GM23248 (cell line): Measurements from ENCODE around the gene ALX4. TPM values are rescaled to one million over a fixed set of nuclear protein-coding genes. Genes with fewer than 3 reads are reported as not detected.
A peak's percentile ranks its signal among the peaks of the same experiment; 100 is the strongest.

ENCODE experiments used
- DNase-seq: peaks from one replicate; pipeline ENCODE4 v3.0.0-alpha.2; 2015
- H2AFZ ChIP-seq: fragments of 200-600 bp; sonication (generic); 2 replicates; pipeline ENCODE4 v1.6.1; 2016; ENCODE audit warnings: antibody characterized with exemption
- H3F3A ChIP-seq: fragments of 200-600 bp; sonication (generic); 2 replicates; pipeline ENCODE4 v1.6.1; 2016; ENCODE audit warnings: mild to moderate bottlenecking, antibody characterized with exemption, mixed run types; ENCODE audit not compliant: insufficient read depth
- H3K27ac ChIP-seq: fragments of 200-600 bp; sonication (generic); 2 replicates; pipeline ENCODE4 v1.5.1; 2016; ENCODE audit warnings: mild to moderate bottlenecking
- H3K27me3 ChIP-seq: fragments of 200-600 bp; sonication (generic); replicated peaks from 2 replicates; pipeline ENCODE4 v1.6.1; 2016; ENCODE audit warnings: mild to moderate bottlenecking; ENCODE audit not compliant: insufficient read depth
- H3K36me3 ChIP-seq: fragments of 200-600 bp; sonication (generic); 2 replicates; pipeline ENCODE4 v1.6.1; 2016; ENCODE audit warnings: low read depth, mild to moderate bottlenecking
- H3K4me1 ChIP-seq: fragments of 200-600 bp; sonication (generic); 2 replicates; pipeline ENCODE4 v1.6.1; 2016; ENCODE audit warnings: mild to moderate bottlenecking; ENCODE audit not compliant: insufficient read depth
- H3K4me2 ChIP-seq: fragments of 200-600 bp; sonication (generic); one replicate; pipeline ENCODE4 v1.6.1; 2016; ENCODE audit warnings: mild to moderate bottlenecking; ENCODE audit not compliant: unreplicated experiment
- H3K4me3 ChIP-seq: fragments of 200-600 bp; sonication (generic); 2 replicates; pipeline ENCODE4 v1.5.1; 2016; ENCODE audit warnings: mild to moderate bottlenecking
- H3K79me2 ChIP-seq: fragments of 200-600 bp; sonication (generic); 2 replicates; pipeline ENCODE4 v1.6.1; 2016; ENCODE audit warnings: mild to moderate bottlenecking; ENCODE audit not compliant: insufficient read depth
- H3K9ac ChIP-seq: fragments of 200-600 bp; sonication (generic); 2 replicates; pipeline ENCODE4 v1.6.1; 2016; ENCODE audit warnings: mild to moderate bottlenecking
- H3K9me2 ChIP-seq: fragments of 200-600 bp; sonication (generic); 2 replicates; pipeline ENCODE4 v1.6.1; 2016; ENCODE audit warnings: mixed run types, mild to moderate bottlenecking, moderate library complexity; ENCODE audit not compliant: insufficient read depth
- H3K9me3 ChIP-seq: fragments of 200-600 bp; sonication (generic); one replicate; pipeline ENCODE4 v1.6.1; 2017; ENCODE audit warnings: low read depth
- H4K20me1 ChIP-seq: fragments of 200-600 bp; sonication (generic); 2 replicates; pipeline ENCODE4 v1.6.0; 2016; ENCODE audit not compliant: insufficient read depth
- EZH2 ChIP-seq: fragments of 200-600 bp; sonication (generic); IDR thresholded peaks from 2 replicates; pipeline ENCODE4 v1.6.1; 2018; ENCODE audit warnings: antibody characterized with exemption, mild to moderate bottlenecking; ENCODE audit not compliant: insufficient read depth, poor library complexity, severe bottlenecking
- EZH2phosphoT487 ChIP-seq: fragments of 200-600 bp; sonication (generic); IDR thresholded peaks from 2 replicates; pipeline ENCODE4 v1.6.1; 2018; ENCODE audit warnings: antibody characterized with exemption, moderate library complexity, mild to moderate bottlenecking, low read depth; ENCODE audit not compliant: insufficient read depth
- WGBS, 2 experiments: methylation state at CpG; one replicate each; pipeline ENCODE4 v1.1.6; 2015 to 2017; ENCODE audit warnings: low lambda C conversion rate in 2 of 2, low coverage in 1 of 2; ENCODE audit errors: missing lambda C conversion rate in 2 of 2; 5-methylcytosine and 5-hydroxymethylcytosine counted together
- in situ Hi-C: fragments of 300-500 bp; cut with MboI; formaldehyde crosslinking; loops from 2 replicates; pipeline ENCODE4 v1.15.0; 2020
- polyA plus RNA-seq: library from polyadenylated mRNA; unstranded; fragments of >200 nt; fragmentation: Nextera tagmentation; extraction: Ambion mirVana; gene quantifications from 2 replicates; pipeline ENCODE4 v1.2.1, GENCODE V29; 2016
- total RNA-seq: library from RNA; depleted of rRNA; stranded (reverse); fragments of >200 nt; shearing (Covaris generic); gene quantifications from 2 replicates; pipeline ENCODE4 v1.2.3, GENCODE V29; 2014

ALX4 gene
- total and polyA plus RNA-seq, 2 experiments from 2014 or later = not detected

- H3K27ac ChIP-seq = no peak overlapping the region
- DNase-seq = no peak
- no peak overlapping the region for H3K4me2 ChIP-seq
- no peaks in the 10 kb centered on the region for H3K9me2 ChIP-seq
- no peaks in the 10 kb centered on the region; the same call in 1 of the 2 replicates for H3K36me3 ChIP-seq
- H3K27me3 ChIP-seq = no peaks in the 10 kb centered on the region
- H3K4me1 ChIP-seq = peaks cover 33% of the 10 kb centered on the region
- H3K9me3 ChIP-seq = no peaks in the 10 kb centered on the region
- no peak overlapping the region for H3K9ac ChIP-seq
- H2AFZ ChIP-seq = no peak overlapping the region
- H4K20me1 ChIP-seq = no peaks in the 10 kb centered on the region
- no peaks in the 10 kb centered on the region for H3K79me2 ChIP-seq
- WGBS, 2 experiments = 81% methylated on average over 6 of the region's 6 CpGs
- H3K4me3 ChIP-seq = no peak overlapping the region
- no peak for TF ChIP-seq EZH2
- no peak for TF ChIP-seq EZH2phosphoT487
- 0 out of 2 replicates have a peak, but pooled peaks cover 5% of the 10 kb centered on the region for H3F3A ChIP-seq
- in situ Hi-C loops = no loop called here
Measured at GRCh38 chr11:44228379-44228778, 81.6 kb downstream of the ALX4 start.

DNA sequence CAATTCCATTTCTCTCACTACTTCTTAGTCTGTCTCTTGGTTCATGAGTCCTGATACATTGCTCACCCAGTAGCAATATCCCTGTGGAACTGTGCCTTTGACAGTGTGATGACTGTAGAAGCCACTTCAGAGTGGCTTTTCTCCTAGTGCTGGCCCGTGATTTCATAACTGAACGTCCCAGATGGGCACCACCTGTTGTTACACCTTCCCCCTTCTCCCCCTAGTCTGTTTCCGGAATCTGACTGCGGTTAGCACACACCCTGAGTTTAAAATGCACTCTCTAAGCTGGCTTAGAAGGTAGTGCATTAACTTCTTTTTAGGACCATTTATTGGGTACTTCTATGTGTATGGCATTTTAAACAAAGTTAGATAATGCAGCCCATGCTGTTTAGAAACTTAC is 83.0 kb downstream of the ALX4 start:
- Histone ChIP-seq H3K4me2 (no peak overlapping the region), H3F3A (peaks cover 18% of the 10 kb centered on the region; the same call in 1 of the 2 replicates), H3K27ac (no peak overlapping the region), H3K79me2 (no peaks in the 10 kb centered on the region), H3K4me3 (no peak overlapping the region), H3K36me3 (no peaks in the 10 kb centered on the region), H3K9me3 (no peaks in the 10 kb centered on the region), H3K4me1 (peaks cover 47% of the 10 kb centered on the region), H4K20me1 (no peaks in the 10 kb centered on the region), H3K9ac (no peak overlapping the region), H3K9me2 (no peaks in the 10 kb centered on the region), H3K27me3 (no peaks in the 10 kb centered on the region), H2AFZ (no peak overlapping the region)
- in situ Hi-C loops = no loop called here
- no peak for TF ChIP-seq EZH2
- no peak for TF ChIP-seq EZH2phosphoT487
- WGBS, 2 experiments = 73% methylated on average over 4 of the region's 4 CpGs
- no peak for DNase-seq

- 50 to 56% methylated on average over 2 of the region's 2 CpGs for WGBS, 2 experiments
- TF ChIP-seq EZH2 (no peak), EZH2phosphoT487 (no peak)
- Histone ChIP-seq H3K27ac (no peak overlapping the region), H3K9me2 (no peaks in the 10 kb centered on the region), H3K79me2 (no peaks in the 10 kb centered on the region), H3K9me3 (no peaks in the 10 kb centered on the region), H3K9ac (no peak overlapping the region), H3K4me1 (peaks cover 47% of the 10 kb centered on the region), H4K20me1 (no peaks in the 10 kb centered on the region), H3F3A (peaks cover 18% of the 10 kb centered on the region; the same call in 1 of the 2 replicates), H2AFZ (no peak overlapping the region), H3K4me3 (no peak overlapping the region), H3K36me3 (no peaks in the 10 kb centered on the region), H3K4me2 (no peak overlapping the region), H3K27me3 (no peaks in the 10 kb centered on the region)
- in situ Hi-C loops = no loop called here
- no peak for DNase-seq
Measured at GRCh38 chr11:44226490-44226889, 83.4 kb downstream of the ALX4 start.

DNA sequence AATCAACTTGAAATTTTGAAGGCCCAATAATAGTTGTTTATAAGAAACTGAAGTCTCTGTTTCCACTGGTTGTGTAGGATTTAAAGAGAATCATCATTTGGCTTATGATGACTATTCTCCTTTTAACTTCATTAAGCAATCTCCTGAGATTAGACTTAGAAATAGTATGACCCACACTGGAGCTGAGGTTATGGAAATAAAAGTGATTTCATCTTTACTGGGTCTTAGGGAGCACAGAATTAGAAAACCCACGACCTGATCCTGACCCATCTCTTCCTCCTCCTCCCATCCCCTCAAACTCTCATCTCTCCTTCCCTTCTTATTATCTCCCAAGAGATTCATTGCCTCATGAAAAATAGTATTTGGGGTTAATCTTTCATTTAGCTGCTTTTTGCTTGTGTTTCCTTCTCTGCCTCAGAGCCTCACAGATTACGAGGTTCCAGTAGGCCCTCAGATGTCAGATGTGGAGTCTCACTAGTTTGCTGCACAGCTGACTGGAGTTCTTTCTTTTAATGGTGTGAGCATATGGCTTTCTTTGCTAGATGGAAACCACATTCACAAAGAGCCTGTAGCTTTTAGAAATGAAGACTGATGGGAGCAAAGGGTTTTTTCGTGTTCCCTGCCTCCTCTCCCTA is 85.0 kb downstream of the ALX4 start:
- in situ Hi-C loops = no loop called here
- Histone ChIP-seq H3K4me1 (peaks cover 52% of the 10 kb centered on the region), H3K9me2 (no peaks in the 10 kb centered on the region), H3F3A (peaks cover 18% of the 10 kb centered on the region; the same call in 1 of the 2 replicates), H3K36me3 (no peaks in the 10 kb centered on the region), H3K4me3 (no peak overlapping the region), H3K27me3 (no peaks in the 10 kb centered on the region), H3K79me2 (no peaks in the 10 kb centered on the region), H3K9ac (no peak overlapping the region), H3K27ac (no peak overlapping the region), H4K20me1 (no peaks in the 10 kb centered on the region), H3K9me3 (no peaks in the 10 kb centered on the region), H3K4me2 (no peak overlapping the region), H2AFZ (no peak overlapping the region)
- 73 to 81% methylated on average over 3 of the region's 3 CpGs for WGBS, 2 experiments
- no peak for TF ChIP-seq EZH2
- no peak for TF ChIP-seq EZH2phosphoT487
- DNase-seq = peak; percentile 57

DNA sequence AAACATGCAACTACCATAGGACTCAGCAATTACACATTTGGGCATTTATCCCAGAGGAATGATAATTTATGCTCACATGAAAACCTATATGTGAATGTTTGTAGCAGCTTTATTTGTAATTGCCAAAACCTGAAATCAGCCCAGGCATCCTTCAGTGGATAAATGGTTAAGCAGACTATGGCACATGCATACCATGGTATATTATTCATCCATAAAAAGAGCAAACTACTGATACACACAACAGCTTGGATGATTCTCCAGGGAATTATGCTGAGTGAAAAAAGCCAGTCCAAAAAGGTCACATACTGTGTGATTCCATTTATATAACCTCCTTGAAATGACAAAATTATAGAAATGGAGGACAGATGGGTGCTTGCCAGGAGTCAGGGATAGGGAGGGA is 86.7 kb downstream of the ALX4 start:
- H3F3A ChIP-seq = peaks cover 18% of the 10 kb centered on the region; the same call in 1 of the 2 replicates
- no peak for TF ChIP-seq EZH2phosphoT487
- TF ChIP-seq EZH2 = no peak
- H3K79me2 ChIP-seq = no peaks in the 10 kb centered on the region
- H3K4me1 ChIP-seq = peaks cover 41% of the 10 kb centered on the region
- H3K27me3 ChIP-seq = no peaks in the 10 kb centered on the region
- no peak overlapping the region for H3K4me3 ChIP-seq
- no peak overlapping the region for H3K27ac ChIP-seq
- no peaks in the 10 kb centered on the region for H3K9me3 ChIP-seq
- peak overlapping the region; percentile 27 for H3K4me2 ChIP-seq
- H4K20me1 ChIP-seq = no peaks in the 10 kb centered on the region
- no peaks in the 10 kb centered on the region for H3K9me2 ChIP-seq
- H3K36me3 ChIP-seq = no peaks in the 10 kb centered on the region
- DNase-seq = peak; percentile 83
- in situ Hi-C loops = no loop called here
- no peak overlapping the region for H3K9ac ChIP-seq
- no peak overlapping the region for H2AFZ ChIP-seq
